HCT116 (cell line): ENCODE measurements around the gene TAF11.

Experiments
- CBX3 ChIP-seq: IDR thresholded peaks from 2 replicates; pipeline ENCODE4 v1.6.1; 2012; ENCODE audit warnings: low read depth
- CEBPB ChIP-seq: IDR thresholded peaks from 2 replicates; pipeline ENCODE4 v1.6.1; 2012; ENCODE audit warnings: low read depth
- EGR1 ChIP-seq: IDR thresholded peaks from 2 replicates; pipeline ENCODE4 v1.6.1; 2012; ENCODE audit warnings: low read depth
- EZH2 ChIP-seq: fragments of 200-600 bp; sonication (generic); IDR thresholded peaks from 2 replicates; pipeline ENCODE4 v1.6.1; 2017; ENCODE audit warnings: antibody characterized with exemption, mixed run types
- EZH2phosphoT487 ChIP-seq: fragments of 200-600 bp; IDR thresholded peaks from 2 replicates; pipeline ENCODE4 v1.6.1; 2018; ENCODE audit warnings: antibody characterized with exemption, borderline replicate concordance
- FOSL1 ChIP-seq: IDR thresholded peaks from 2 replicates; pipeline ENCODE4 v1.6.1; 2012; ENCODE audit warnings: low read depth
- POLR2A ChIP-seq: IDR thresholded peaks from 2 replicates; pipeline ENCODE4 v1.7.0; 2011; ENCODE audit warnings: borderline replicate concordance; ENCODE audit not compliant: insufficient read depth, insufficient read length; ENCODE audit errors: extremely low read depth
- POLR2AphosphoS5 ChIP-seq: IDR thresholded peaks from 2 replicates; pipeline ENCODE4 v1.6.1; 2011; ENCODE audit warnings: mild to moderate bottlenecking, low read depth, low read length, moderate library complexity
- RAD21 ChIP-seq: IDR thresholded peaks from 2 replicates; pipeline ENCODE4 v1.6.1; 2012; ENCODE audit warnings: low read depth, mild to moderate bottlenecking
- SIN3A ChIP-seq: IDR thresholded peaks from 2 replicates; pipeline ENCODE4 v1.6.1; 2012; ENCODE audit warnings: low read depth
- ZNF274 ChIP-seq: fragments of 200-500 bp; sonication (Bioruptor generic); IDR thresholded peaks from 2 replicates; pipeline ENCODE4 v1.6.1; 2014; ENCODE audit warnings: mild to moderate bottlenecking, low read depth, low read length, inconsistent platforms
- TF ChIP-seq, protein P1 (sequence below), 3 experiments: fragments of 200-600 bp in 1 of 3; sonication (generic) in 1 of 3; IDR thresholded peaks in 2 of 3; conservative IDR thresholded peaks in 1 of 3; 2 replicates each; pipeline ENCODE4 v1.5.1; 2012 to 2017; ENCODE audit warnings: low read depth in 2 of 3, low read length in 2 of 3, antibody characterized with exemption in 1 of 3, borderline replicate concordance in 1 of 3, control low read depth in 1 of 3, mild to moderate bottlenecking in 1 of 3, mixed read lengths in 1 of 3, mixed run types in 1 of 3, moderate library complexity in 1 of 3; ENCODE audit not compliant: insufficient read depth in 1 of 3
- TF ChIP-seq, protein P2 (sequence below): IDR thresholded peaks from 2 replicates; pipeline ENCODE4 v1.6.1; 2012

DNA sequence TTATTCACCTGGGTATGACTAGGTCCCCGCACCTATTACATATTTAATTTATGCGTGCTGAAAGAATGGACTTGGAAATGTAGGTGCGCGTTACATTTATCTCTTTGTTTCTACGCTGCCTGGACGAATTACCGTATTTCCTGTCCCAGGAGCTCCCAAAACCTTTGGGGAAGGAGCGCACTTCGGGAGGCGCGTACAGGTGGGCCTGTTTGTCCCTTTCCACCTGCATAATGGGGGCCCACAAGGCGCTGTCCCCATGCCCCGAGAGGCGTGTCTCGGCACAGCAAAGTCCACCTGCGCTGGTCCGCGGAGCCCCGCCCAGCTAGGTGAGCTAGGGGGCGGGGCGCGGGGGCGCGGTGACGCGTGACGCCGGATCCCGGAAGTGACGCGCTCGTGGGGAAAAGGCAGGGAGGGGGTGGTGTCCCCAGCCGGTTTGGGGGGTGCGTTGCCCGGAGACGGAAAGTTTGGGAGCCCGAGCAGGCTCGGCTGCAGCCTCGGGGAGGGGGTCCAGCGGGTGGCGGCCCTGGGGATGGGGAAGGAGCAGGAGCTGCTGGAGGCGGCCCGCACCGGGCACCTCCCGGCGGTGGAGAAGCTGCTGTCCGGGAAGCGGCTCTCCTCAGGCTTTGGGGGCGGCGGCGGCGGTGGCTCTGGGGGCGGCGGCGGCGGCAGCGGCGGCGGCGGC lies 1.2 kb upstream of the TAF11 start, which contains the start of gene ANKS1A:
- TF ChIP-seq POLR2AphosphoS5 (peak; percentile 66), RAD21 (no peak), CEBPB (no peak), POLR2A (peak; percentile 67), EZH2phosphoT487 (no peak), EZH2 (no peak), EGR1 (peak; percentile 90), CBX3 (no peak), FOSL1 (no peak), ZNF274 (no peak), SIN3A (peak; percentile 54)
- TF ChIP-seq, protein P1, sequence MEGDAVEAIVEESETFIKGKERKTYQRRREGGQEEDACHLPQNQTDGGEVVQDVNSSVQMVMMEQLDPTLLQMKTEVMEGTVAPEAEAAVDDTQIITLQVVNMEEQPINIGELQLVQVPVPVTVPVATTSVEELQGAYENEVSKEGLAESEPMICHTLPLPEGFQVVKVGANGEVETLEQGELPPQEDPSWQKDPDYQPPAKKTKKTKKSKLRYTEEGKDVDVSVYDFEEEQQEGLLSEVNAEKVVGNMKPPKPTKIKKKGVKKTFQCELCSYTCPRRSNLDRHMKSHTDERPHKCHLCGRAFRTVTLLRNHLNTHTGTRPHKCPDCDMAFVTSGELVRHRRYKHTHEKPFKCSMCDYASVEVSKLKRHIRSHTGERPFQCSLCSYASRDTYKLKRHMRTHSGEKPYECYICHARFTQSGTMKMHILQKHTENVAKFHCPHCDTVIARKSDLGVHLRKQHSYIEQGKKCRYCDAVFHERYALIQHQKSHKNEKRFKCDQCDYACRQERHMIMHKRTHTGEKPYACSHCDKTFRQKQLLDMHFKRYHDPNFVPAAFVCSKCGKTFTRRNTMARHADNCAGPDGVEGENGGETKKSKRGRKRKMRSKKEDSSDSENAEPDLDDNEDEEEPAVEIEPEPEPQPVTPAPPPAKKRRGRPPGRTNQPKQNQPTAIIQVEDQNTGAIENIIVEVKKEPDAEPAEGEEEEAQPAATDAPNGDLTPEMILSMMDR (IDR thresholded peaks at IDR 0.05 in 2 of 3, conservative IDR thresholded peaks at IDR 0.05 in 1 of 3; ENCODE audit: borderline replicate concordance in 1 of 3, insufficient read depth in 1 of 3, low read depth in 2 of 3, low read length in 2 of 3), result no peak
- TF ChIP-seq, protein P2, sequence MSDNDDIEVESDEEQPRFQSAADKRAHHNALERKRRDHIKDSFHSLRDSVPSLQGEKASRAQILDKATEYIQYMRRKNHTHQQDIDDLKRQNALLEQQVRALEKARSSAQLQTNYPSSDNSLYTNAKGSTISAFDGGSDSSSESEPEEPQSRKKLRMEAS, result peak; percentile 74
